Panc1 (cell line): ENCODE results near the gene RABL6. TPM values are rescaled to one million over a fixed set of nuclear protein-coding genes. Genes with fewer than 3 reads are reported as not detected.
A peak's percentile ranks its signal among the peaks of the same experiment; 100 is the strongest.

Experiments used
- ATAC-seq: fragments of 200-7000 bp; cut with Tn5 transposase; 2 replicates; pipeline ENCODE4 v1.9.1; 2020; ENCODE audit warnings: mild to moderate bottlenecking, moderate library complexity
- BruUV-seq: library from RNA; stranded (reverse); fragments of 400-500 nt; replicated peaks from 2 replicates; lab custom pipeline; 2021; lab: Mats Ljungman, UMichigan
- CTCF ChIA-PET: fragments of 300-600 bp; sonication (Branson Sonifier 250); formaldehyde crosslinking; loops from one replicate; lab custom pipeline; 2022; ENCODE audit warnings: antibody characterized with exemption; lab: Charles Lee
- POLR2A ChIA-PET: fragments of 300-600 bp; sonication (Branson Sonifier 250); formaldehyde crosslinking; loops from one replicate; lab custom pipeline; 2022; ENCODE audit warnings: antibody characterized with exemption; lab: Charles Lee
- DNase-seq: peaks from one replicate; pipeline ENCODE4 v3.0.0-alpha.2; 2010; ENCODE audit warnings: low read depth, low spot score
- H3K27ac ChIP-seq: 2 replicates; pipeline ENCODE4 v1.5.1; 2011; ENCODE audit warnings: mild to moderate bottlenecking, low read length, inconsistent platforms
- H3K27me3 ChIP-seq: fragments of 200-500 bp; sonication (Bioruptor generic); 2 replicates; pipeline ENCODE4 v1.6.0; 2014; ENCODE audit warnings: low read length, inconsistent platforms; ENCODE audit not compliant: control insufficient read depth, insufficient read depth
- H3K36me3 ChIP-seq: fragments of 200-500 bp; sonication (Bioruptor generic); 2 replicates; pipeline ENCODE4 v1.5.1; 2014; ENCODE audit warnings: inconsistent platforms, mild to moderate bottlenecking, low read length, moderate library complexity; ENCODE audit not compliant: control insufficient read depth, insufficient read depth
- H3K4me1 ChIP-seq: 2 replicates; pipeline ENCODE4 v1.5.1; 2011; ENCODE audit warnings: inconsistent platforms, mild to moderate bottlenecking, low read length, moderate library complexity; ENCODE audit not compliant: control insufficient read depth, insufficient read depth
- H3K4me3 ChIP-seq, 2 experiments: 2 replicates each; pipeline ENCODE4 v1.5.1; 2011 to 2012; ENCODE audit warnings: low read depth in 2 of 2, low read length in 2 of 2, mild to moderate bottlenecking in 2 of 2, inconsistent platforms in 1 of 2, moderate library complexity in 1 of 2
- H3K9me3 ChIP-seq: fragments of 200-500 bp; sonication (Bioruptor generic); 2 replicates; pipeline ENCODE4 v1.5.1; 2014; ENCODE audit warnings: low read depth, mild to moderate bottlenecking, inconsistent platforms, low read length, moderate library complexity; ENCODE audit not compliant: control insufficient read depth, insufficient read depth
- POLR2AphosphoS5 ChIP-seq: IDR thresholded peaks from 2 replicates; pipeline ENCODE4 v1.6.1; 2012; ENCODE audit warnings: mild to moderate bottlenecking, low read depth, low read length, moderate library complexity
- SIN3A ChIP-seq: IDR thresholded peaks from 2 replicates; pipeline ENCODE4 v1.6.1; 2012; ENCODE audit warnings: low read depth, mild to moderate bottlenecking, low read length, moderate library complexity, borderline replicate concordance; ENCODE audit not compliant: insufficient read depth
- TCF7L2 ChIP-seq: IDR thresholded peaks from 2 replicates; pipeline ENCODE4 v1.6.1; 2011; ENCODE audit warnings: mild to moderate bottlenecking, low read depth, low read length, inconsistent platforms
- in situ Hi-C: cut with HindIII; loops from 2 replicates; pipeline ENCODE4 v1.10.0; 2016; ENCODE audit warnings: low sequenced_read_pairs, low pct_unique_long_range_greater_than_20kb
- intact Hi-C: fragments of 100-400 bp; cut with micrococcal nuclease; formaldehyde crosslinking; loops from one replicate; pipeline ENCODE4 v1.10.0; 2022; ENCODE audit not compliant: unreplicated experiment
- total RNA-seq: library from RNA; stranded (reverse); gene quantifications from one replicate; pipeline ENCODE4 v1.2.1, GENCODE V29; 2021; ENCODE audit not compliant: unreplicated experiment
- TF ChIP-seq, protein P1 (sequence below): fragments of 450-650 bp; IDR thresholded peaks from 2 replicates; pipeline ENCODE4 v1.5.1; 2017; ENCODE audit warnings: mild to moderate bottlenecking
- TF ChIP-seq, protein P2 (sequence below), 2 experiments: IDR thresholded peaks; 2 replicates each; pipeline ENCODE4 v1.6.1; 2011 to 2012; ENCODE audit warnings: low read depth in 2 of 2, control low read depth in 1 of 2, low read length in 1 of 2, mild to moderate bottlenecking in 1 of 2, moderate library complexity in 1 of 2; ENCODE audit not compliant: insufficient read depth in 1 of 2

RABL6 gene
- total RNA-seq, 1 experiment from 2014 or later, result 106 TPM

DNA sequence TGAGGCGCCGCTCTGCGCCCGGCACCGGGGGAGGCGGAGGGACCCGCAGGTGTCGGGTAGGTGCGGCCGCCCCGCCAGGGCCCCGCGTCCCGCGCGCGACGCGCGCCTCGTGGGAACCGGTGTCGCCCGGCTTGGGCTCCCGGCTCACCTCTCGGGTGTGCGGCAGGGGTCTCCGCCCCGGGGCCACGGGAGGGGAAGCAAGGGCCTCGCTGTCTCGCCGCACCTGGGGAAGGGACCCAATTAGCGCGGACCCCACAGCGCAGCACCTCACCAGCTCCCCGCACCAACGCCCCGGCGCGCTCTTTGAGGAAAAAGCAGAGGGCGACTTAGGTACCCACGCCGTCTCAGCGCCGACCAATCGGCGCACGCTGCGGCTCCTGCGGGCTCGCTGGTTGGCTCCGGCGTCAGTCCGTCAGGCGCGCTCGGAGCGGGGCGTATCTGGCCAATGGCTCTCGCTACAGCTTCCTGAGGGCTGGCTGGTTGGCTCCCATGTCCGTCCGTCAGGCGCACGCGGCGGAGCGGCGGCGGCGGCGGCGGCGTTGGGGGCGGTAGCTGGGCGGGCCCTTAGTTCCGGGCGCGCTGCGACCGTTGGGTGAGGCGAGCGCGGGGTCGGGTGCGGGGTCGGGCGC is 78.3 kb downstream of the RABL6 start, which contains the start of gene TRAF2:
TSS of gene TRAF2 (plus strand) at position 567 of the 629 bp plus-strand sequence. CDS start 12,225 bp downstream, outside the sequence.
- POLR2A ChIA-PET, result interaction anchor here (0.6 kb wide), 1 partner anchor 20 kb away, joined by 4 read pairs; the partner anchor contains the start of gene EDF1
- peak; percentile 89 for ATAC-seq
- Histone ChIP-seq H3K27me3 (no peaks in the 10 kb centered on the region), H3K4me3 (peak within 1 kb of the TSS; percentile 73 to 80), H3K36me3 (no peaks in the 10 kb centered on the region; the same call in 1 of the 2 replicates), H3K9me3 (no peaks in the 10 kb centered on the region), H3K4me1 (peaks cover 29% of the 10 kb centered on the region), H3K27ac (peak within 1 kb of the TSS; percentile 86)
- BruUV-seq, result no TSS peak
- intact Hi-C loops, result no loop called here
- peak; percentile 93 for DNase-seq
- CTCF ChIA-PET, result no interaction called here
- TF ChIP-seq, protein P1, sequence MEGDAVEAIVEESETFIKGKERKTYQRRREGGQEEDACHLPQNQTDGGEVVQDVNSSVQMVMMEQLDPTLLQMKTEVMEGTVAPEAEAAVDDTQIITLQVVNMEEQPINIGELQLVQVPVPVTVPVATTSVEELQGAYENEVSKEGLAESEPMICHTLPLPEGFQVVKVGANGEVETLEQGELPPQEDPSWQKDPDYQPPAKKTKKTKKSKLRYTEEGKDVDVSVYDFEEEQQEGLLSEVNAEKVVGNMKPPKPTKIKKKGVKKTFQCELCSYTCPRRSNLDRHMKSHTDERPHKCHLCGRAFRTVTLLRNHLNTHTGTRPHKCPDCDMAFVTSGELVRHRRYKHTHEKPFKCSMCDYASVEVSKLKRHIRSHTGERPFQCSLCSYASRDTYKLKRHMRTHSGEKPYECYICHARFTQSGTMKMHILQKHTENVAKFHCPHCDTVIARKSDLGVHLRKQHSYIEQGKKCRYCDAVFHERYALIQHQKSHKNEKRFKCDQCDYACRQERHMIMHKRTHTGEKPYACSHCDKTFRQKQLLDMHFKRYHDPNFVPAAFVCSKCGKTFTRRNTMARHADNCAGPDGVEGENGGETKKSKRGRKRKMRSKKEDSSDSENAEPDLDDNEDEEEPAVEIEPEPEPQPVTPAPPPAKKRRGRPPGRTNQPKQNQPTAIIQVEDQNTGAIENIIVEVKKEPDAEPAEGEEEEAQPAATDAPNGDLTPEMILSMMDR, result no peak
- TF ChIP-seq POLR2AphosphoS5 (peak; percentile 83; the same call in 1 of the 2 replicates), SIN3A (peak; percentile 24; the same call in 1 of the 2 replicates), TCF7L2 (peak; percentile 52; the same call in 1 of the 2 replicates)
- TF ChIP-seq, protein P2, sequence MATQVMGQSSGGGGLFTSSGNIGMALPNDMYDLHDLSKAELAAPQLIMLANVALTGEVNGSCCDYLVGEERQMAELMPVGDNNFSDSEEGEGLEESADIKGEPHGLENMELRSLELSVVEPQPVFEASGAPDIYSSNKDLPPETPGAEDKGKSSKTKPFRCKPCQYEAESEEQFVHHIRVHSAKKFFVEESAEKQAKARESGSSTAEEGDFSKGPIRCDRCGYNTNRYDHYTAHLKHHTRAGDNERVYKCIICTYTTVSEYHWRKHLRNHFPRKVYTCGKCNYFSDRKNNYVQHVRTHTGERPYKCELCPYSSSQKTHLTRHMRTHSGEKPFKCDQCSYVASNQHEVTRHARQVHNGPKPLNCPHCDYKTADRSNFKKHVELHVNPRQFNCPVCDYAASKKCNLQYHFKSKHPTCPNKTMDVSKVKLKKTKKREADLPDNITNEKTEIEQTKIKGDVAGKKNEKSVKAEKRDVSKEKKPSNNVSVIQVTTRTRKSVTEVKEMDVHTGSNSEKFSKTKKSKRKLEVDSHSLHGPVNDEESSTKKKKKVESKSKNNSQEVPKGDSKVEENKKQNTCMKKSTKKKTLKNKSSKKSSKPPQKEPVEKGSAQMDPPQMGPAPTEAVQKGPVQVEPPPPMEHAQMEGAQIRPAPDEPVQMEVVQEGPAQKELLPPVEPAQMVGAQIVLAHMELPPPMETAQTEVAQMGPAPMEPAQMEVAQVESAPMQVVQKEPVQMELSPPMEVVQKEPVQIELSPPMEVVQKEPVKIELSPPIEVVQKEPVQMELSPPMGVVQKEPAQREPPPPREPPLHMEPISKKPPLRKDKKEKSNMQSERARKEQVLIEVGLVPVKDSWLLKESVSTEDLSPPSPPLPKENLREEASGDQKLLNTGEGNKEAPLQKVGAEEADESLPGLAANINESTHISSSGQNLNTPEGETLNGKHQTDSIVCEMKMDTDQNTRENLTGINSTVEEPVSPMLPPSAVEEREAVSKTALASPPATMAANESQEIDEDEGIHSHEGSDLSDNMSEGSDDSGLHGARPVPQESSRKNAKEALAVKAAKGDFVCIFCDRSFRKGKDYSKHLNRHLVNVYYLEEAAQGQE (IDR thresholded peaks at IDR 0.05; ENCODE audit: insufficient read depth in 1 of 2, low read depth in 2 of 2, low read length in 1 of 2), result no peak
- in situ Hi-C loops, result no loop called here

DNA sequence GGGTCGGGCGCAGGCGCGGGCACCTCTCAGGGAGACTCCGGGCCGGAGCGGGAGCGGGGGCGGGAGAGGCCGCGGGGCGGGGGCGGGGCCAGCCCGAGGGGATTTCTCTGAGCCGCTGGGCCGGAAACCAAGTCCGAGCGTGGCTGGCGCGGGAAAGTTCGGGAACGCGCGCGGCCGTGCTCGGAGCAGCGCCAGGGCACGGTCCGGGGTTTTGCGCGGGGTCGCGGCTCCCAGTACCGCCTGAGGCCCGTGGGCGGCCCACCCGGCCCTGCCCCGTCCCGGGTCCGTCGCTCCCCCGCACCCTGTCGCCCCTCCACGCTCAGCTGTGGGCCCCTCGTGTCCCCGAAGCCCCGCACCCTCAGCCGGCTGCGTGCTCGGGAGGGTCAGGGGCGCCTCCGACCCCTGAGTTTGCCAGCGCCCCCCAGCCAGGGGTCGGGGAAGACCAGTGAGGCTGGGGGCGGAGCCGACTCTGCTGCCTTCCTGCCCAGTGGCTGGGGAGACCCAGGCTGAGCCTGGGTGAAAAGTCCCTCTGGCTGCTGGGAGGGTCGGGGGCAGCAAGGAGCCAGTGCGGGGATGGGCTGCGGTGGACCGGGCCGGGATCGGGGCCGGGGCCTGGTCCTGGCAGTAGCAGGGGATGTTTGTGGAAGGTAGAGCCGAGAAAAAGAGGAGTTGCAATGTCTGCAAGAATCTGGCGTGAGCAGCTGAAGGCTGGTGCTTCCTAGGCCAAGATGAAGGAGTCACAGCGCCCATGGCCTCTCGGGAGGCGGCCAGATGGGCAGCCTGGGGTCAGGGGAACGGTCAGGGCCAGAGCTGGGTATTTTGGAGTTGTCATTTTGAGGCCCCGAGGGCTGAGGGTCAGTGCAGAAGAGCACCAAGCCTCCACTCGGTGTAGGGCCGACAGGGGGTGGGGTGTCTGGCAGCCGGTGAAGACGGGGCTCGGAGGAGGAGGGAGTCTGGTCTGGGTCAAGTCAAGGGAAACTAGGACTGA is 79.2 kb downstream of the RABL6 start:
- no peak for DNase-seq
- TF ChIP-seq SIN3A, result 0 out of 2 replicates have a peak, but pooled peaks have one; percentile 26
- TF ChIP-seq, protein P1, result no peak
- H3K9me3 ChIP-seq, result no peaks in the 10 kb centered on the region
- peaks cover 23% of the 10 kb centered on the region for H3K4me1 ChIP-seq
- BruUV-seq, result no TSS peak
- intact Hi-C loops (no loop called here), in situ Hi-C loops (no loop called here)
- peak overlapping the region; percentile 86 for H3K27ac ChIP-seq
- H3K36me3 ChIP-seq, result no peaks in the 10 kb centered on the region; the same call in 1 of the 2 replicates
- ChIA-PET POLR2A (interaction anchor here (0.7 kb wide), 1 partner anchor 59 kb away, joined by 3 read pairs; no protein-coding TSS in a partner anchor), CTCF (no interaction called here)
- no peak; the same call in 1 of the 2 replicates for ATAC-seq
- no peaks in the 10 kb centered on the region for H3K27me3 ChIP-seq
- H3K4me3 ChIP-seq, result peak overlapping the region; percentile 73 to 80
